SK-MEL-5 (cell line): Measurements from ENCODE around the gene PPM1A. TPM values are rescaled to one million over a fixed set of nuclear protein-coding genes. Genes with fewer than 3 reads are reported as not detected.
"Not testable (repeated sequence)": the region's sequence is repeated elsewhere in the genome, so short reads cannot be mapped to it uniquely, and the experiment has no call there.

Source experiments
- DNase-seq: peaks from one replicate; pipeline ENCODE4 v3.0.0-alpha.2; 2016; ENCODE audit warnings: low read depth, low spot score
- in situ Hi-C: cut with HindIII; loops from 2 replicates; pipeline ENCODE4 v1.10.0; 2016; ENCODE audit warnings: low sequenced_read_pairs, high pct_unique_total_duplicates, low pct_unique_long_range_greater_than_20kb
- total RNA-seq: library from RNA; depleted of rRNA; stranded (reverse); fragments of >200 nt; shearing (Covaris generic); gene quantifications from 2 replicates; pipeline ENCODE4 v1.2.3, GENCODE V29; 2014

PPM1A gene
- total RNA-seq, 1 experiment from 2014 or later = 22.7 TPM

DNA sequence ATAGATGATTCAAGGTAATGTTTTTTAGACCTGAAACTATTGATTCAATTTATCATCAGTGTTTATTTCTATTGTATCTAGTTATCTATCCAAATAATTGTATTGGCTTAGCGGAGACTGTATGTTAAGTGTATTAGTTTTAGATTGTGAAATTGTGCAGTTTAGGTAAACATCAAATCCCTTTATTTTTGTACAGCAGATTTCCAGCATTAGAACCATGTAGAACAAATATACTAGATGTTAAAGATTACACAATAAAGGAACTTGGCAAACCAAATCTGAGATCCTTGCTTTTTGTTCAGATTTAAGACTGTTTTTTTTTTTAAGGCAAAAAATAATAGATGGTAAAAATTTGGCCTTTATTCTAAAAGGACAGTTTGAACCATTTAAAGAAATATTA is 39.3 kb downstream of the PPM1A start:
- DNase-seq = no peak
- in situ Hi-C loops = no loop called here

DNA sequence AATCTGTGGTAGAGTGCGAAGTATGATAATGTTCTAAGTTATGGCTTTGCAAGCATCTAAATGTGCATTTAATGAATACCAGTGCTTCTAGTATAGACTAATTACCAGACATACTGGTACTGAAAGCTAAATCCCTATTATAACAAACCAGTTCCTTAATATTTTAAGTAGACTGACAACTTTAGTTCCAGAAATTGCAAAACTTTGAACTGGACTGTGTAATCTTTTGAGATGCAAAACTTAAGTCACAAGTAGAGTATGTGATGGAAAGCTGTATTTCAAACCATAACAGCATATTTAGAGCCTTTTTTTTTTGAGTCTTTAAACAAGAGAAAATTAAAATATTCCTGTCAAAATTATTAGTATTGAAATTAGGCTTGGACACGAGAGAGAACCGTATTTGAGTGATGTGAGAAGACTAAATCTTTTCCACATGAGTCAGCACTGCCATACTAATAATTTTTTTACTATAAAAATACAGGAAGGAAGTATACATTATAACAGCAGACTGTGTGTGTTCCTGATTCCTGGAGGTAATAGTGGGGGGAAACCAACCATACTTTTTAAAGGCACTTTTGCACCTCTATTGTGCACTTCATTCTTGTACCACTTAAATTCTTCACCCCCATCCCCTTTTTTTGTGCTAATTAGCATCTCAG is 45.5 kb downstream of the PPM1A start:
- in situ Hi-C loops = no loop called here
- no peak for DNase-seq

DNA sequence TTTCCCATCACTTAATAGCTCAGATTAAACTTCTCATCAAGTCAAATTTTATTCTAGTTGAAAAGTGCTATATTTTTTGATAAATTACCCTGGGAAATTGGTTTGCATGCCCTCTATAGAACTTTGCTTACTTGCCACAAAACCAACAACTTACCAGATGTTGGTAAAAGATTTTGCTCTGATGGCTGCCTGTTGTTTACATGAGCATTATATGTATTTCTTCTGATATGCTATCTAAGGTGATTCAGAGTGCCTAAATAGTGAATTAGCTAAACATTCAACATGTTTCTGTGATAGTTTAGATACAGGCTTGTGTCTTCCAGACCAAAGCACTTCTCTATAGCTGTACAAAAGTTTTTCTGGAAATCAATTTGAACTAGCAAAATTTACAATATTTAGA is 51.0 kb downstream of the PPM1A start:
- in situ Hi-C loops = no loop called here
- no peak for DNase-seq

DNA sequence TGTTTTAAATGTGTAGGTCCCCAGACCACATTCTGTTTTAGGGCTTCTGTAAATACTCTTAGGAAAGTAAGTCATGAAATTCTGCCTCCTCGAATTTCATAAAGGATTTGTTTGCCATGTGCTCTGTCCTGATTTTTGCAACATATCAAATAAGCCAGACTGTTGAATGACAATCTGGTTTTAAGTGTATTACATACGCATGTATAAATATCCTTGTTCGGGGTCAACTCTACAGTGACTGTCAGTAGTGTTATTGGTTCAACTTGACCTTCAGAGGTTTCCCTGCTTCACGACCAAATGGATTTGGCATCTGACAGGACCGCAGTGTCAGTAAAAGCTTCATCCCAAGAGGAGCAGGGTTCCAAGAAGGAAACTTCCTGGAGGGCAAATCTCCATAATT is 52.7 kb downstream of the PPM1A start:
- in situ Hi-C loops = no loop called here
- peak; percentile 36 for DNase-seq

DNA sequence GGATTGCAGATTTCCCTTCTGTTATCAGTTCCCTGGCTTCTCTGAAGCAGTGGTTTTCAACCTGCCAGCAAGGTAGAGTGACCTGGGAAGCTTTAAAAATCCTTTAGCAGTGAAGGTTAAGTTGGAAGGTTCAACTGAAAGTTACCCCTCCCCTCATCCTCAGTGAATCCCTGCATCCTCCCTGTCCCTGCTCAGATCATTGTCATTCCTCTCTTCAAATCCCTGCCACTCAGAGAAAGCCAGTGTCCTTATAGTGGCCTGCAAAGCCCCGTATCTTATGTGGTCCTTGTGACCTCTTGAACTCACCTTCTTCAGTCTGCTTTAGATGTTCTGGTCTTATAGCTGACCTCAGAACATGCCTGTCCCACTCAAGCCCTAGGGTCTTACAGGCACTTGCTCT is 53.6 kb downstream of the PPM1A start:
- DNase-seq = no peak
- in situ Hi-C loops = no loop called here

DNA sequence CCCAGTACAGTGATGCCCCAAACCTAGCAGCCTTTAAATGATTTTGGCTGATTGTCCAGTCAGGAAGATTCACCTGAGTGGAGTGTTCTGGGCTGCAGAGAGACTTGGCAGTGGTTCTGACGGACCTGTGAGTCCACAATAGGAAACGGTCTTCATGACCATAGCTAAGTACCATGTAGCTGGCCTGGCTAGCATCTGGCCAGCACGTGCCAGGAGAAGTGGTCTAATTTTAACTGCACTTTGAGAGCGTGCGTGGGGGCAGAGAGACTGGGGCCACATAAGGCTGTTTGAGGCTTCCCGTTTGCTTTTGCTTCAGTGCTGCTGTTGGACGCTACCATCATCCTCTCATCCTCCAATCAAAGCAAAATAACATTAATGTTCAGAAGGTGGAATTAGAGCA is 54.7 kb downstream of the PPM1A start:
- no peak for DNase-seq
- in situ Hi-C loops = no loop called here

DNA sequence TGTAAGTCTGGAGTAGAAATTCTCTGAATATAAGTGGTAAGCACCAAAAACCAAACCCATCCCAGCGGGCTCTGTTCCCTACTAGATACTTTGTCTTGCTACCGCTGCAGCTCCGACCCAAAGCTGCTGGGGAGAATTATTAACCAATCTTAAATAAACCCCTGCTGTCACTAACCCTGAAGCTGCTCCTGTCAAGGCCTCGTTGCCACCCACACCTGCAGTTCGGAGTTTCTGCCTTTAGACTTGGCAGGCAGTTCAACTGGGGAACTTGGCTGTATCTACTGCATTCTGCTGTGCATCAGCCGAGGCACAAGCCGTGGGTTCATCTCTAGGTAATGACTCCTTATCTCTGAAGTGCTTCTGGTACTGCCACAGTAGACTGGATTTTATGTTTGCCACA is 55.5 kb downstream of the PPM1A start:
- DNase-seq = no peak
- in situ Hi-C loops = no loop called here

DNA sequence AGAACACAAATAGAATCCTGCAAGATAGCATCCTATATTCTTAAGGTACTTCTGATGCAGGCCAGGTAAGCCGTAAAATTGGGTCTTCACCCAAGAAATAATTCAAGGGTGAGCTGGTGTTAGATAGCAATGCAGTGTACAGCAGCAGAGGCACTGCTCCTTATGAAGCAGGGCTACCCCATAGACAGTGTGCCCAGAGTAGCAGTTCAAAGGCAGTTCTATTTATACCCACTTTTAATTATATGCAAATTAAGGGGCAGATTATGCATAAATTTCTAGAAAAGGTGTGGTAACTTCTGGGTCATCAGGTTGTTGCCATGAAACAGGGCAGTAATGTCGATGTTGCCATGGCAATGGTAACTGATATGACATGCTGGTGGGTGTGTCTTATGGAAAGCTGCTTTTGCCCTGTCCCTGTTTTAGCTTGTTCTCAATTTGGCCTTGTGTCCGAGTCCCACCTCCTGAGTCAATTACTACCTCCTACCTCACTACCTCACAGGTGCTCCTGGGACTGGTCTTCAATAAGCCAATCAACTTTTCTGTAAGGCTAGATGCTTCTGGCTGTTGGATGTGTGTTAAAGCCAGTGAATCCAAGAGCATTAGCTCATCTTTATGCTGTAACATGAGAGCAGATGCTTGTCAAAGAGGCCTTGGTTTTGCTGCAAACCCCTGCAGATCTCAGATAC is 61.0 kb downstream of the PPM1A start:
- no peak for DNase-seq
- in situ Hi-C loops = no loop called here

DNA sequence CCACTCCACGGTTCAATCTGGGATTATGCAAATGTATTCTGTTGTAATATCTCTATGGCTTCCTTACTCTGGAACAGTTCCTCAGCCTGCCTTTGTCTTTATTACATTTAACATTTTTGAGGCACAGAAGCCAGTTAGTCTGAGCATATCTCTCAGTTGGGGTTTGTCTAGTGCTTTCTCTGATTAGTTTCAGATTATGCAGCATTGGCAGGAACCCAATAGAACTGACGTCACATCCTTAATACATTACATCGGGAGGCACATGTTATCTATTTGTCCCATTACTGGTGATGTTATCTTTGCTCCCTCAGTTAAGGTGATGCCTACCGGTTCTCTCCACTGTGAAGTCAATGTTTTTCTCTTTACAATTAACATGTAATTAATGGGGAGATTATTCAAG is 62.4 kb downstream of the PPM1A start:
- in situ Hi-C loops = no loop called here
- peak; percentile 44 for DNase-seq

DNA sequence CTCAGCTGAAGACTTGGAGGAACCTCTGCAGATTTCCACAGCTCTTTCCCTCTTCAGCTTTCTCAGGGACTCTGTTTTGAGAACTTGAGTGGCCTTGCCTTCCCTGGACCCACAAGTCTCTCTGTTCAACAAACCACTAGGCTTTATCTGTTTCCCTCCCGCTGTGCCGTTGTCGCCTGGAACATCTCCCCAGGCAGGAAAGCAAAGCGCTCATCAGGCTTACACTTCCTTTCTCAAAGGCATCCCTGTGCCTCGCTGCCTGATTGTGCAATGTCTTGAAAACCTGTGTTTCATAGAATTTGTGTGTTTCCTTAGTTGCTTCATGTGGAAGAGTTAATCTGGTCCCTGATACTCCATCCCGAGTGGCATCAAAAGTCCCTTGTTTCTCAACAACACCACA is 64.1 kb downstream of the PPM1A start:
- no peak for DNase-seq
- in situ Hi-C loops = no loop called here

DNA sequence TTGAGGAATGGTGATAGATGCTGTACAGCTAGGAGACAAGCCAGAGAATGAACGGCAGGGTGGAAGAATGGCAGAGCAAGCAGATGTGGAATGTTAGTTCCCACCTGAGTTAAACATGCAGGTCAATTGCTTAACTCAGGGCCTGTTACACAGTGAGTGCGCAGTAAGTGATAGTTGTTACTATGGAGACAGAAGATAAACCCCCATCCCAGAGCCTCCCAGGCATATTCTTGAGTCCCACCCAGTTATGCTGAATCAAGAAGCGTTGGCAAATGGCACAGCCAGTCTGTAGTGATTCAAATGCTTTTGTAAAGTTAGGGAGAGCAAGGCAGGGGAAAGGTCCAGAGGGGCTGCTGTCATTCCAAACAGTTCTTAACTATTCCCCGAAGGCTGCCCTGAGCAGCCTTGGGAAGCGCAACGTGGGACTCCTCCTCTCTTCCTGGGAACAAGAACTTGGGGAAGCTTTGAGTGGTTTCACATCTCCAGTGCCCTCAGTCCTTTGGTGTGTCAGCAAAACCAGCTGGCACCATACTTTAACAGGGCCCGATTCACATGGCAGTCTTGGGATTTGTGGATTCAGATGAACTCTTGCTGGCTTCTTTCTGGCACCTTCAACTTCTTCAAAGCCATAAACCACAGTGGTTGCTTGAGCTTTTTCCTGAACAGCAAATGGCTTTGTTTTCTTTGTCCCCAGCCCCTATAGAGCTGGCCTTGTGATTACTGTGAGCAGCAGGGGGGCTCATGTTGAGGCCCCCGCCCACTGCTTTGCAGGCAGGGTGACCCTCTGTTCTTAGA is 66.4 kb downstream of the PPM1A start:
- in situ Hi-C loops = no loop called here
- peak; percentile 67 for DNase-seq

DNA sequence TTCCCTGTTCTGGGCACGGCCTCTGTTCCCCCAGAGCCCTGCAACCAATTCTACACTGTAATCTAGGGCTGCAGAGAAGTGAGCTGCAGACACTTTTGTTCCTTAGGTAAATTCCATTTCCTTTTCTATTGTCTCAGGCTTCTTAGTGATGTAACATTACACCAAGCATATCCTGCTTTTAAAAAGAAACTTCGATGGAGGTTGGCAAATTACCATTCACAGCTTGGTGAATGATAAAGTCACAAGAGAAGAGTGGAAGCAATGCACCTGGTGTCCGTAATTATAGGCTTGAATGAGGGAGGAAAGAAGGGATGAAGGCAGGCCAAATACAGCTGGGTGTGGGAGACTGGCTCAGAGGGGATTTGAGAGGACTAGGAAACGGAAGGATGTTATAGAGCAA is 68.6 kb downstream of the PPM1A start:
- in situ Hi-C loops = no loop called here
- DNase-seq = no peak

DNA sequence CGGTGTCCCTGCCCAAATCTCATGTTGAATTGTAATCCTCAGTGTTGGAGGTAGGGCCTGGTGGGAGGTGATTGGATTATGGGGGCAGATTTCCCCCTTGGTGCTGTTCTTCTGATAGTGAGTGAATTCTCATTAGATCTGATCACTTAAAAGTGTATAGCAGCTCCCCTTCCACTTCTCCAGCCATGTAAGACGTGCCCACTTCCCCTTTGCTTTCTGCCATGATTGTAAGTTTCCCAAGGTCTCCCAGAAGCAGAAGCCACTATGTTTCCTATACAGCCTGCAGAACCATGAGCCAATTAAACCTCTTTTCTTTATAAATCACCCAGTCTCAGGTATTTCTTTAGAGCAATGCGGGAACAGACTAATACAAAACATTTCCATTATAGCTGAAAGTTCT is 71.8 kb downstream of the PPM1A start:
- in situ Hi-C loops = not testable (repeated sequence)

DNA sequence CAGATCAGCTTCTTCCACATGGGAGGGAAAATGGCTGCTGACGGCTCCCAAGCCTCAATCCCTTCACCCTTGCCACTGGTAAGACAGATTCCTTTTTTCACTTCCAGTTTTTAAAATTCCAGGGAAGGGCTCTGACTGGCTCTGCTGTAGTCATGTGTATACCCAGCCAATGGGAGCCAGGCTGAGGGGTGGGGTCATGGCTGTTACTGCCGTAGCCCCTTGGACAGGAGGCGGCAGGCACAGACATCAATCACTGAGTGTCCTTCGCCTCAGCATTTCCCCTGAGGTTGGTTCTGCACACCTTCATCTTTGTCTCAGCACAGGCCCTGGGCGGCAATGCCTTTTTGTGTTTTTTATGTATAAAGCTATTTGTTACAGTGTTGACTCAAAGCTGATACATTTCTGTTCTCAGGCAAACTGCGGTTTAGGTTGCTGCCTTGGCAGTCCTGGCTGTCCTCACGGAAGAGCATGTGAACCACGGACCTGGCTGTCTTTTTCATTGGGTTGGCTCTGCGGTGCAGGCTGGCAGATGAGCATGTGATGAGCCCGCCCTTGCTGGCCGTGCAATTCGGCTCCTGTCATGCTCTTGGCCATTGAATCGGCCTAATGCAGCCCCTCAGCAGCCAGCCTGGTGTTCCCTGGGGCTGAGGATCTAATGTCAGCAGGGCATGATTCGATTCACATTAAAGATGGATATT is 74.3 kb downstream of the PPM1A start:
- in situ Hi-C loops = no loop called here
- no peak for DNase-seq

More for the DNA sequence above, 71.8 kb downstream of the PPM1A start:
- DNase-seq = not testable (repeated sequence)

DNA sequence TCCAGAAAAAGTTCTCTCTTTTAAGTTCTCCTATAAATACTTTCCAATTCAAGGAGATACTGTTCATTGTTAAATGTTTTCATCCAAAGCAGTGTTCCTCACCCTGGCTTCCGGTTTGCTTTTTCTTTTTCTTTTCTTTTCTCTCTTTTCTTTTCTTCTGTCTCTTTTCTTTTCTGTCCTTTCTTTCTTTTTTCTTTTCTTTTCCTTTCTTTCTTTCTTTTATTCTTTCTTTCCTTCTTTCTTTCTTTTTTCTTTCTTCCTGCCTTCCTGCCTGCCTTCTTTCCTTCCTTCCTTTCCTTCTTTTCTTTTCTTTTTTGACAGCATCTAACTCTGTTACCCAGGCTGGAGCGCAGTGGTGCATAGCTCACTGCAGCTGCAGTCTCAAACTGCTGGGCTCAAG is 75.8 kb downstream of the PPM1A start:
- in situ Hi-C loops = no loop called here
- no peak for DNase-seq

DNA sequence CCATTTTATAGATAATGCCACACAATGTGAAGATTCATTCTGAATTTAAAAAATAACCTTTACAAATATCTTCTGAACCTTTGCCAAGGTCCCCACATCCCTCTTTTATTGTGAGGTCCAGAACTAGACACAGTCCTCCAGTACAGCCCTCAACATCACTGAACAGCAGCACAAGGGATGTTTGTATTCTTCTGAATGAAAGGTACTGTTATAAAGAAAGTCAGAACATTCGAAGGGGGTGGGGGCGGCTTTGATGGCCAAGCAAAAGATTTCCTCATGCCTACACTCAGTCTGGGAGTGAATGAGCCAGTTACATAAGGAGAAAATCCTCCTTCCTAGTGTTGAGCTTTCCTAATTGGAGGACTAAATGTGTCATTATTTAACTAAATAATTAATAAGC is 77.3 kb downstream of the PPM1A start:
- peak; percentile 93 for DNase-seq
- in situ Hi-C loops = no loop called here

DNA sequence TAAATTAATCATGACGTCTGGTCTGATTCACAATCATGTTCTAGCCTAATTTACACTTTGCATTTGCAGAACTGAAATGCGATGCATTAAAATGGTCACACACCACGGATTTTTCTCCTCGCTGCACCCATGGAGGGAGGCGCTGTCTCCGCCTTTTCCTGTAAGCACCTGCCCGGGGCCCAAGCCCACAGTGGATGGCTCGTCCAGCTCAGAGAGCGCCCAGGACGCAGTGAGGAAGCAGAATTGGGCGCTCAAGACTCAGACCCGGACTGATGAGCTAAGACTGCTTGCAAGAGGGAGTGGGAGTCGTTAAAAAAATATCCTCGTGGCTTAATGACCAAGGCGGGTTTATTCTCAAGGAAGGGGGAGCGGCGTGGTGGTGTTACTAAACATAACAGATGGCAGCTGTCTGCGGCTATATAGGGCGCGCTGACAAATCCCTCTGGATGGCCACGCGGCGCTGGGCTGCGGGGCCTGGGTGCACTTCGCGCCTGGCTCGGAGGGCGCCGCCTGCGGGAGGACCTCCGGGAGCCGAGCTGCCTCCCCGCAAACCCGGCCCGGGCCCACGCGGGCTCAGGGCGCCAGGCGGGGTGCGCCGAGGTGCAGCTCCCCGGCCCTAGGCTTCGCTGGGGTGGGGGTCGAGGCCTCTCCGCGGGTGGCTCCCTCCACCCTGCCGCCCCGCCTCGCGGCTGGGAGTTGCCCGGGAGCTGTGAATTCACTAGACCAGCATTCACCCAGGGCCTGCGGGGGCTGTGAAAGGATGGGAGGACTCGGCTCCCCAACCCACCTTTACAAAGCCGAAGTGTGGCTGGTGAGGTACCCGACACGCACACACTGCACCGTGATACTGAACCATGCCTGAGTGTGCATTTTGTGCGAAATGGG is 78.7 kb downstream of the PPM1A start:
- in situ Hi-C loops = no loop called here
- no peak for DNase-seq
